ENCODE data around the gene C16orf74.

GRCh38 chr16:85688586-85689284 lies 62.2 kb downstream of the C16orf74 start, which contains the start of gene GINS2:
- no peak for TF ChIP-seq POLR2A (IDR thresholded peaks at IDR 0.05)
- TF ChIP-seq CTCF (IDR thresholded peaks at IDR 0.05) = no peak
